Panc1 (cell line): ENCODE measurements around the gene SLC1A3. TPM values are rescaled to one million over a fixed set of nuclear protein-coding genes. Genes with fewer than 3 reads are reported as not detected.

Experiments
- ATAC-seq: fragments of 200-7000 bp; cut with Tn5 transposase; 2 replicates; pipeline ENCODE4 v1.9.1; 2020; ENCODE audit warnings: mild to moderate bottlenecking, moderate library complexity
- BruUV-seq: library from RNA; stranded (reverse); fragments of 400-500 nt; replicated peaks from 2 replicates; lab custom pipeline; 2021; lab: Mats Ljungman, UMichigan
- CTCF ChIA-PET: fragments of 300-600 bp; sonication (Branson Sonifier 250); formaldehyde crosslinking; loops from one replicate; lab custom pipeline; 2022; ENCODE audit warnings: antibody characterized with exemption; lab: Charles Lee
- POLR2A ChIA-PET: fragments of 300-600 bp; sonication (Branson Sonifier 250); formaldehyde crosslinking; loops from one replicate; lab custom pipeline; 2022; ENCODE audit warnings: antibody characterized with exemption; lab: Charles Lee
- DNase-seq: peaks from one replicate; pipeline ENCODE4 v3.0.0-alpha.2; 2010; ENCODE audit warnings: low read depth, low spot score
- H3K27ac ChIP-seq: 2 replicates; pipeline ENCODE4 v1.5.1; 2011; ENCODE audit warnings: mild to moderate bottlenecking, low read length, inconsistent platforms
- H3K27me3 ChIP-seq: fragments of 200-500 bp; sonication (Bioruptor generic); 2 replicates; pipeline ENCODE4 v1.6.0; 2014; ENCODE audit warnings: low read length, inconsistent platforms; ENCODE audit not compliant: control insufficient read depth, insufficient read depth
- H3K36me3 ChIP-seq: fragments of 200-500 bp; sonication (Bioruptor generic); 2 replicates; pipeline ENCODE4 v1.5.1; 2014; ENCODE audit warnings: inconsistent platforms, mild to moderate bottlenecking, low read length, moderate library complexity; ENCODE audit not compliant: control insufficient read depth, insufficient read depth
- H3K4me1 ChIP-seq: 2 replicates; pipeline ENCODE4 v1.5.1; 2011; ENCODE audit warnings: inconsistent platforms, mild to moderate bottlenecking, low read length, moderate library complexity; ENCODE audit not compliant: control insufficient read depth, insufficient read depth
- H3K4me3 ChIP-seq, 2 experiments: 2 replicates each; pipeline ENCODE4 v1.5.1; 2011 to 2012; ENCODE audit warnings: low read depth in 2 of 2, low read length in 2 of 2, mild to moderate bottlenecking in 2 of 2, inconsistent platforms in 1 of 2, moderate library complexity in 1 of 2
- H3K9me3 ChIP-seq: fragments of 200-500 bp; sonication (Bioruptor generic); 2 replicates; pipeline ENCODE4 v1.5.1; 2014; ENCODE audit warnings: low read depth, mild to moderate bottlenecking, inconsistent platforms, low read length, moderate library complexity; ENCODE audit not compliant: control insufficient read depth, insufficient read depth
- POLR2AphosphoS5 ChIP-seq: IDR thresholded peaks from 2 replicates; pipeline ENCODE4 v1.6.1; 2012; ENCODE audit warnings: mild to moderate bottlenecking, low read depth, low read length, moderate library complexity
- SIN3A ChIP-seq: IDR thresholded peaks from 2 replicates; pipeline ENCODE4 v1.6.1; 2012; ENCODE audit warnings: low read depth, mild to moderate bottlenecking, low read length, moderate library complexity, borderline replicate concordance; ENCODE audit not compliant: insufficient read depth
- TCF7L2 ChIP-seq: IDR thresholded peaks from 2 replicates; pipeline ENCODE4 v1.6.1; 2011; ENCODE audit warnings: mild to moderate bottlenecking, low read depth, low read length, inconsistent platforms
- in situ Hi-C: cut with HindIII; loops from 2 replicates; pipeline ENCODE4 v1.10.0; 2016; ENCODE audit warnings: low sequenced_read_pairs, low pct_unique_long_range_greater_than_20kb
- intact Hi-C: fragments of 100-400 bp; cut with micrococcal nuclease; formaldehyde crosslinking; loops from one replicate; pipeline ENCODE4 v1.10.0; 2022; ENCODE audit not compliant: unreplicated experiment
- total RNA-seq: library from RNA; stranded (reverse); gene quantifications from one replicate; pipeline ENCODE4 v1.2.1, GENCODE V29; 2021; ENCODE audit not compliant: unreplicated experiment
- TF ChIP-seq, protein P1 (sequence below): fragments of 450-650 bp; IDR thresholded peaks from 2 replicates; pipeline ENCODE4 v1.5.1; 2017; ENCODE audit warnings: mild to moderate bottlenecking
- TF ChIP-seq, protein P2 (sequence below), 2 experiments: IDR thresholded peaks; 2 replicates each; pipeline ENCODE4 v1.6.1; 2011 to 2012; ENCODE audit warnings: low read depth in 2 of 2, control low read depth in 1 of 2, low read length in 1 of 2, mild to moderate bottlenecking in 1 of 2, moderate library complexity in 1 of 2; ENCODE audit not compliant: insufficient read depth in 1 of 2

SLC1A3 gene
- total RNA-seq, 1 experiment from 2014 or later = 0.13 TPM

DNA sequence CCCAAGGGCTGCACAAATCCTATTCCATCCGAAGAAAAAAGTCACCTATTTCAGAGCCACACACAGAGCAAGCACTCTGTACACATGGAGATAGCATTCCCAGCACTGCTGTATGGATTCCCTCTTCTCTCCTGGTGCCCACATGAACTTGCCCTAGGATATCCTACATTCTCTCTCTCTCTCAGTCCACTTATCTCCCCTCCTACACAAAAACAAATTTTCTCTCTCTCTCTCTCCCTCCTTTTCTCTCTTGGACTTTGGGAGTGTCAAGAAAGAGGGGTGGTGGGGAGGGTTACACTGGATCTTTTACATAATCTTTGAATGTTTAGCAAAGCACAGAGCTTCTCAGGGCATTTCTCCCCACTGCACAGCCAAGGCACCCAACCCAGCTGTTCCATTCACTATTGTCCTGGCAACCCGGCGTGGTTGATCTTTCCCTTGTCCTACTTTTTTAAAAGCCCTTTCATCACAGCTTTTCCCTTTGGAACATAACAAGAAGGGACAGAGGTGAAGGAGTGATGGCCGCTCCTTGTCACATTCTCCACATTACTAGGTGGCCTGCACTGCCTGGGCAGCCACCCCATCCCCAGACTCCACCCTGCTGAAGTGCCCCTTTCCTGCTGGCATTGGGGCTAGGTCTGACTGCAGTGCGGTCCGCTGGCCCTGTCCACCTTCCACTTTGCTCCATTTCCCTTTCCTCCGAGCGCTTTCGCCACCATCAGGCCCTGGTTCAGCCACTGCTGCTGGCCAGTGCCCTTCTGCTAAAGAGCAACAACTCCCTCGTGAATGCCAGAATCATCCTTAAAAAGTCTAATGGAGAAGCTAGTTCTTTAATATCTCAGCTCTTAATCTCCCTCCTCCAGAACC is 22.2 kb upstream of the SLC1A3 start:
- Histone ChIP-seq H3K9me3 (no peaks in the 10 kb centered on the region), H3K4me1 (no peaks in the 10 kb centered on the region), H3K27ac (no peak overlapping the region), H3K4me3 (no peak overlapping the region), H3K36me3 (no peaks in the 10 kb centered on the region), H3K27me3 (peaks cover 6% of the 10 kb centered on the region)
- no TSS peak for BruUV-seq
- ATAC-seq (no peak), DNase-seq (no peak)
- POLR2A ChIA-PET = no interaction called here
- in situ Hi-C loops (no loop called here), intact Hi-C loops (no loop called here)
- CTCF ChIA-PET = no interaction called here
- TF ChIP-seq, protein P1, sequence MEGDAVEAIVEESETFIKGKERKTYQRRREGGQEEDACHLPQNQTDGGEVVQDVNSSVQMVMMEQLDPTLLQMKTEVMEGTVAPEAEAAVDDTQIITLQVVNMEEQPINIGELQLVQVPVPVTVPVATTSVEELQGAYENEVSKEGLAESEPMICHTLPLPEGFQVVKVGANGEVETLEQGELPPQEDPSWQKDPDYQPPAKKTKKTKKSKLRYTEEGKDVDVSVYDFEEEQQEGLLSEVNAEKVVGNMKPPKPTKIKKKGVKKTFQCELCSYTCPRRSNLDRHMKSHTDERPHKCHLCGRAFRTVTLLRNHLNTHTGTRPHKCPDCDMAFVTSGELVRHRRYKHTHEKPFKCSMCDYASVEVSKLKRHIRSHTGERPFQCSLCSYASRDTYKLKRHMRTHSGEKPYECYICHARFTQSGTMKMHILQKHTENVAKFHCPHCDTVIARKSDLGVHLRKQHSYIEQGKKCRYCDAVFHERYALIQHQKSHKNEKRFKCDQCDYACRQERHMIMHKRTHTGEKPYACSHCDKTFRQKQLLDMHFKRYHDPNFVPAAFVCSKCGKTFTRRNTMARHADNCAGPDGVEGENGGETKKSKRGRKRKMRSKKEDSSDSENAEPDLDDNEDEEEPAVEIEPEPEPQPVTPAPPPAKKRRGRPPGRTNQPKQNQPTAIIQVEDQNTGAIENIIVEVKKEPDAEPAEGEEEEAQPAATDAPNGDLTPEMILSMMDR = no peak
- TF ChIP-seq SIN3A (no peak), POLR2AphosphoS5 (no peak), TCF7L2 (no peak)

DNA sequence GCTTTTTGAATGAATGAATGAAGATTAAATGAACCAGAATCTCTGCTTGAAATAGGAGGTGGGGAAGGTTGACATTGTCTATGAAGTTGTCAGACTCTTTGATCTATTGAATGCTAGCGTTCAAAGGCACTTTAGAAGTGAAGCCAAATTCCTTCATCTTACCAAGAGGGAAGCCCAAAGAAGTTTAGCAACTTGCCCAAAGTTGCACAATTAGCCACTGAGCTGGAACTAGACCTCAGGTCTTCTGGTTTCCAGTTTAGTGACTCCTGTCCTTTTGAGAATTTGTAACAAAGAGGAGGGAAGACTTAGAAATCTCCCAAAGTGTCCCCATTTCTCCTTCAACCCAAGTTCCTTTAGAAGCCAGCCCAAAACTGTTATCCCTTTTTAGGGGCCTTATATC is 20.7 kb upstream of the SLC1A3 start:
- intact Hi-C loops = no loop called here
- Histone ChIP-seq H3K9me3 (no peaks in the 10 kb centered on the region), H3K27me3 (peaks cover 6% of the 10 kb centered on the region), H3K27ac (no peak overlapping the region), H3K36me3 (no peaks in the 10 kb centered on the region), H3K4me3 (no peak overlapping the region), H3K4me1 (no peaks in the 10 kb centered on the region)
- BruUV-seq = no TSS peak
- DNase-seq (no peak), ATAC-seq (no peak)
- TF ChIP-seq TCF7L2 = no peak
- TF ChIP-seq SIN3A = no peak
- no peak for TF ChIP-seq POLR2AphosphoS5
- TF ChIP-seq, protein P2, sequence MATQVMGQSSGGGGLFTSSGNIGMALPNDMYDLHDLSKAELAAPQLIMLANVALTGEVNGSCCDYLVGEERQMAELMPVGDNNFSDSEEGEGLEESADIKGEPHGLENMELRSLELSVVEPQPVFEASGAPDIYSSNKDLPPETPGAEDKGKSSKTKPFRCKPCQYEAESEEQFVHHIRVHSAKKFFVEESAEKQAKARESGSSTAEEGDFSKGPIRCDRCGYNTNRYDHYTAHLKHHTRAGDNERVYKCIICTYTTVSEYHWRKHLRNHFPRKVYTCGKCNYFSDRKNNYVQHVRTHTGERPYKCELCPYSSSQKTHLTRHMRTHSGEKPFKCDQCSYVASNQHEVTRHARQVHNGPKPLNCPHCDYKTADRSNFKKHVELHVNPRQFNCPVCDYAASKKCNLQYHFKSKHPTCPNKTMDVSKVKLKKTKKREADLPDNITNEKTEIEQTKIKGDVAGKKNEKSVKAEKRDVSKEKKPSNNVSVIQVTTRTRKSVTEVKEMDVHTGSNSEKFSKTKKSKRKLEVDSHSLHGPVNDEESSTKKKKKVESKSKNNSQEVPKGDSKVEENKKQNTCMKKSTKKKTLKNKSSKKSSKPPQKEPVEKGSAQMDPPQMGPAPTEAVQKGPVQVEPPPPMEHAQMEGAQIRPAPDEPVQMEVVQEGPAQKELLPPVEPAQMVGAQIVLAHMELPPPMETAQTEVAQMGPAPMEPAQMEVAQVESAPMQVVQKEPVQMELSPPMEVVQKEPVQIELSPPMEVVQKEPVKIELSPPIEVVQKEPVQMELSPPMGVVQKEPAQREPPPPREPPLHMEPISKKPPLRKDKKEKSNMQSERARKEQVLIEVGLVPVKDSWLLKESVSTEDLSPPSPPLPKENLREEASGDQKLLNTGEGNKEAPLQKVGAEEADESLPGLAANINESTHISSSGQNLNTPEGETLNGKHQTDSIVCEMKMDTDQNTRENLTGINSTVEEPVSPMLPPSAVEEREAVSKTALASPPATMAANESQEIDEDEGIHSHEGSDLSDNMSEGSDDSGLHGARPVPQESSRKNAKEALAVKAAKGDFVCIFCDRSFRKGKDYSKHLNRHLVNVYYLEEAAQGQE (IDR thresholded peaks at IDR 0.05; ENCODE audit: insufficient read depth in 1 of 2, low read depth in 2 of 2, low read length in 1 of 2) = no peak
- TF ChIP-seq, protein P1 = no peak
- ChIA-PET CTCF (no interaction called here), POLR2A (no interaction called here)
- in situ Hi-C loops = no loop called here
